Iris pigment epithelial cell (primary cell): Measurements from ENCODE around the gene TTC7B.

Experiments used
- DNase-seq: peaks from one replicate; pipeline ENCODE4 v3.0.0-alpha.2; 2011; ENCODE audit warnings: low read depth

The TTC7B gene

DNA sequence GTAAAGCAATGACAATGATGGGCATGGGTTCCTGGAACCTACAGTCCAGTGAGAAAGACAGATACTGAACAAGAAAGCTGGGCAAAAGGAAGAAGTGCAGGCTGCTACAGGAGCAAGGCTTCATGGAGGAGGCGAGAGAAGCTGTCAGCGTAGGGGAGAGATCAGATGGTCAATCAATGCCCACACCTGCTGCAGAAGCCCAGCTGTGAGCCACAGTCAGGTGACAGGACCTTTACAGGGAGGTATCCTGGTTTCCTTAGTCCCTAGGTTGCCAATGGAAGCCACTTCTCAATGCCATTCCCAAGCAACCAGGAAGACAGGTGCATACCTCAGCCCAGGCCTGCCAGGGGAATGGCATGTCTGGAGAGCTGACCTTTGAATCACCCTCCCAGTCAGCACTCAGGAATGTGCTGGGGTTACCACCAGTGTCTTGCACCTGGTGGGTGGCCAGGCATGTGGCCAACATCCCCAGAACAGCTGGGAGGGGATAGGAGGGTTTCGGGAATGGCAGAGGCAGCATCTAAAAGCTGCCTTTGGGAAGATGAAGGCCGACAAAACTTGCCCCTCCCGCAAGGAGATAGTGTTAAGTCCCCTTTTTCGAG is 170.3 kb downstream of the TTC7B start:
- DNase-seq = peak; percentile 61

DNA sequence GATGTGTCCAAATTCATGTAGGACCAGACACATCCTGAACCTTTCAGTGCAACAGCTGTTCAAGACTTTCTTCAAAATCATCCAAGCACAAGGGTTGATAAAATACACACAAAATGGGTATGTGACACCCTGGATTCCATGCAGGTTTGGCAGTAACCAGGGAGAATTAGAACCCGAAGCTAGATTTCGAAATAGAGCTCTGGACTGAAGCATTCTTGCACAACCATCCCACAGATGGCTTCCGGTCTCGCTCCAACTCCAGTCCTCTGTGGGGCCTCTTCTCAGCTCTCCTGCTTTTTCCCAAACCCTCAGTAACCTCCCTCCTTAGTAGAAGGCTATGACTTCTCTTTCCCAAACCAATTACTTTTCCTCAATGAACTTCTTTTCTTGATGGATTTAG is 171.3 kb downstream of the TTC7B start:
- DNase-seq = peak; percentile 87

DNA sequence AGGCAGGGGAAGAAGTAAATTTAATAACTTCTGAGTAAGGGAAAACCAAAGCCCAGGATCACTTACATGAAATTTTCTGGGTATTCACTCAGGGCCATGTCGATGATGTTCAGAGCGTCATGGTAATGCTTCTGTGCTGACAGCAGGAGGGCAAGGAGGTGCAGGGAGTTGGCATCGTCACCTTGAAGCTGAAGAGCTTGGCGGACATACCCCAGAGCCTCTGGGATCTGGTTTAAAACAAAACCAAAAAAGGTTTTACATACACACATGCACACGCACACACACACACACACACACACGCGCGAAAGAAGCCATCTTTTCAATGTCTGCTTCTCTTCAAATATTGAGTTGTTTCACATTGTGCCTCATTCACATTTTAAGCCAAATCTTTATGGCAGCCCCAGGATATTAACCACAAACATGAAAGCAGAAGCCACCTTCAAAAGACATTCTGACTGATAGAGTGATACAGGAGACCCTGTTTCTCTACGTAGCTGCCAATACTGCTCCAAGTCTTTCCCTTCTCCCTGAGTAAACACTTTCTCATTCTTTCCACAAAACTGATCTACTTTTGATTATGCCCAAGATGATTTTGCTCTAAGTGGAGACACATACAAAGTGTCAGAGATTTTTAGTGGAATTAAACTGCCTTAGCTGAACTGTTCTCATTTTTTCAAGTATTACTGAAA is 172.1 kb downstream of the TTC7B start:
- no peak for DNase-seq

DNA sequence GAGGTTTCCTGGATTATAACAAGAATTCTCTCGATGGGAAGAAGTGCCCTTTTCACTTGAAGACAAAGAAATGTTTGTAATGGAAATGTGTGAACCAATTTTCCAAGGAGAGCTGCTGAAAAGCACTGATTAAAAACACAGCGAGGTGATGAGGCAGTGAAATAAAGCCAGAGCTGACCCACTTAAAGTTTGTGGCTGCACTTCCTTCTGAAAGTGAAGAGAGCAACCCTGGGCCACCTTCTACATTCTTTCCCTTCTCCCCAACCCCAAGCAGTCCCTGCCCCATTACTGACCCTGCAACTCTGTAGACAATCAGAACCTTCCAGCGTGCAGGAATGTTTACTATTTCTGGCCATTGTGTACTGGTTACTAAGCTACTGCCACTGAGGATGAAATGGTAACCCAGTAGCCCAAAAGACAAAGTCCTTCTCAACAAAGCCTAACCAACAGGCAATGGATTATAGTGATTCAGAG is 173.9 kb downstream of the TTC7B start:
- peak; percentile 66 for DNase-seq

DNA sequence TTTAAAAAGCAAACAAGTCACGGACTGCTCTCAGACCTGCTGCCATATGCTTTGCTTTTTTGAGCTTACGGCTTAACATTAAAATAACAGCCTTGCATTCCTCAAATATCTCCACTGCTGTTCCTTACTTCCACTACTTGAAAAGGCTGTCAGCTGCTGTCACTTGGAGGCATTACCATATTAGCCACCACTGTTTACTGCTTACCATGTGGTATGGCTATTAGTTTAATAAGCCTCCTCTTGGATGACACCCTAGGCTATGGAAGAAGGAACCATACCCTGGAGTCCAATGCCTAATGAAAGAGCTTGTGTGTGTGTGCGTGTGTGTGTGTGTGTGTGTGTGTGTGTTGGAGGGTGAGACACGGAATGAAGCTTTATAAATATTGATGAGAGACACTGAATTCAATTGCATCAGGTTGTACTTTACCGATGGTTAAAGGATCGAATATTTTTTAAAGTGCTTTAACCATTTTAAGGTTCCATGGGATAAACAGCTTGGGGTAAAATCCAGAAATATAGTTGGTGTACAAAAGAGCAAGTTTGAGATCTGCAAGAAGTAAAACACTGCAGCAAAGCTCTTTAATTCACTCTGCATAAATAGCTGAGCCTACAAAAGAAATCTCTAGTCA is 174.5 kb downstream of the TTC7B start:
- peak; percentile 54 for DNase-seq

DNA sequence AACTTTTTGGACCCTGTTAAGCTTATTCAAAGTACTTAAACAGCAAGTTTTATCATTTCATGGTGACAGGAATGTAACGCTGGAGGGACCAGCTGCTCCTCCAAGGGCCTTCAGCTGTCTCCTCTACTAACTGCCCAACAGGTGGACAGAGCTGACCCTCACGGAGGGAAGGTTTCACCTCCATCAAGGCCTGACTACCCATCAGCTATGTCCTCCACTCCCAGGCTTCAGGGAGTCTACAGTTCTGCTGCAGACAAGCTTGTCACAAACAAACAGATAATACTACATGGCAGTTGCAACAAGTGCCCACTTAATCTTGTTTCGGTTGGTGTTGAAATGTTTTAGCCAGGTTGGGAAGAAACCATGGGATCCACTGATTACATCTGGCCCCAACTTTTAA is 175.1 kb downstream of the TTC7B start:
- no peak for DNase-seq

DNA sequence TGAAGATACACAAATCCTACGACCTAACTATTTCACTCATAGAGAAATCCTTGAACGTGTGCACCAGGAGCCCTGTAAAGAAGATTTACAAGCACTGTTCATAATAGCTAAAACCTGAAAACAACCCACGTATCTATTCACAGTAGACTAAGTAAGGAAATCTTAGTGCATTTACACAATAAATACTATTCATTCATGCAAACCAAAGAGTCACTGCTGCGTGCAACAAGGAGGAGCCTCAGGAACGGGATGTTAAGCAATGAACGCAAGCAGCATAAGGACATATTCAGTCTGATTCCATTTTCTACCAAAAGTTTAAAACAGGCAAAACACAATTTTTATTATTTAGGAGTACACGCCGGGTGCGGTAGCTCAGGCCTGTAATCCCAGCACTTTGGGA is 176.6 kb downstream of the TTC7B start:
- DNase-seq = no peak

DNA sequence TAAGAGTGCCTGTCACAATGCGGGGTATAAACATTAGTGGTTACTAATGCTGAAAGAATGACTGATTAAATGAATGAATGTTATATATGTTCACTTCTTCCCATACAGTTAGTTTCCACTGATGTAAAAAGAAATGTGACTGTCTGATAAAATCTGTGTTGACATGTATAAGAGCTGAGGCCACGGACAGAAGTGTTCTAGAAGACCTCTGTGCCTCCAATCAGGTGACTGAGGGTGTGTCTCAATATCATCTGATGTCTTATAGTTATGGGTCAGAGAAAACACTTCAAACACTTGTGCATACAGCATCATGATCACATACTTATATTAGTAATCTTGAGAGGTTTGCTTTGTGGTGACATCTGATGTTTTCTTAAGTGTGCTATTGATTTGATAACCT is 183.4 kb downstream of the TTC7B start:
- peak; percentile 45 for DNase-seq

DNA sequence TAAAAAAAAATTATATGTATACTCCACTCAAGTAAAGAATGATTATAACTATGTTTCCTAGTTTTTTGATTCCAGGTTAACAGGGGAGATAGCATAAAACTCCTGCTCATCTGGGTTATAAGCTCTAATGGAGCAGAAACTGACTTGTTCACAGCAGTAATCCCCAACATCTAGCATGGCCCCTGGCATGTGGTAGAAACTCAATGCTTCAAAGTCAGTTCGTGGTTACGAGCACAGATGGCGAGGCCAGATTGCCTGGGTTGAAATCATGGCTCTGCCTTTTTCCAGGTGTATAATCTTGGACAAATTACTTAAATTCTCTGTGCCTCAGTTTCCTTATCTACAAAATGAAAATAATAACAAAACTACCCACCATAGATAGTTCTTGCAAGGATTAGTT is 183.8 kb downstream of the TTC7B start:
- peak; percentile 59 for DNase-seq

DNA sequence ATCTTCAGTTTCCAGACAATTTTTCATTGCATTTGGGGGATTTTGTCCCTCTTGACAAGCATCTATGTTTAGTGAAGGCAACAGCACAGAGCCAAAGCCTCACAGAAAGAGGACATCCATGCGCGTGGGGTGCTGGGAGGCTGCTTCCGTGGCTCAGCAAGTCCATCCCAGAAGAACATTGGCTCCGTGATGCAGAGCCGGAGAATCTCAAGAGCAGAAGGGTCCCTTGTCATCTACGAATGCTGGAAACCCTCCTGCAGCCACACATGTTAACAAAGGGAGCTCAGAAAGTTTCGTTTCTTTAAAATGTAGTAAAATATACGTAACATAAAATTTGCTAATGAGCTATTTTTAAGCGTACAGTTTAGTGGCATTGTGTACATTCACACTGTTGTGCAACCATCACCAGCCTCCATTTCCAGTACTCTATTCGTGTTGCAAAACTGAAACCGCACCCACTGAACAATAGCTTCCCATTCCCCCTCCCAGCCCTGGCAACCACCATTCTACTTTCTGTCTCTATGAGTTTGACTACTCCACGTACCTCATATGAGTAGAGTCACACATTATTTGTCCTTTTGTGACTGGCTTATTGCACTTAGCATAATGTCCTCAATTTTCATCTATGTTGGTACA is 185.9 kb downstream of the TTC7B start:
- peak; percentile 11 for DNase-seq

DNA sequence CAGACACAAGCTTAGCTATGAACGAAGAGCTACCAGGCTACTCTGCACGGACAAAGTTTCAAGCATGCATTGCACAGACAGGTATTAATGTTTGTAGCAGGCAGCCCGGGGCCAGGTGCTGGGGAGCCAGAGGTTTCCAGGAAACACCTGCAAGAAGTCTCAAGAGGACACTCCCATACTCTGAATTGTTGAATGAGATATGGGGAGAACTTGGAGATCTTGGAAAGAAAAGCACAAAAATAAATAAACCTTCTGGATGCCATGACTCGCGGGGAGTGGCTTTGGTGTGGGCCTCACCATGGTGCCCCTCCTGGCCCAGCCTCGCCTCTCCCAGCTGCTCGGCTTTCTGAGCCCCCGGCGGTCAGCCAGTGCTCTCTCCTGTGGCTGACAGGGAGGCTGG is 186.8 kb downstream of the TTC7B start:
- no peak for DNase-seq

DNA sequence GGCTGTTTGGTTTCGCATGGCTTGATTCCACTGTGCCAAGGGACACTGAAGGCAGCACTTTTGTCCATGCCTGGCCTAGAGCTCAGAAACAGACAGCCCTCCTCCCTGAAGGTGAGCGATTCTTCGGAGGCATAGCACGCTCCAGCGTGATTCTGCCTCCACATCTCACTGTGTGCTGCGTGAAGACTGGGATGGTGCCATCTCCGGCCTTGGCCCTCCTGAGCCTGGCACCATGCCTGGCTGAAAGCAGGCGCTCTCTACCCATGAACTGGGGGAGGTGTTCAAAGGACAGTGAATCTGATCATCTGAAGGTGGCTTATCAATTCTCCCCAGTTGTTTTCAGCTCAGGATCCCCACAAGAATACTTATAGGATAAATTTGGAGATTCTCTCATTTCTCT is 187.4 kb downstream of the TTC7B start:
- no peak for DNase-seq

DNA sequence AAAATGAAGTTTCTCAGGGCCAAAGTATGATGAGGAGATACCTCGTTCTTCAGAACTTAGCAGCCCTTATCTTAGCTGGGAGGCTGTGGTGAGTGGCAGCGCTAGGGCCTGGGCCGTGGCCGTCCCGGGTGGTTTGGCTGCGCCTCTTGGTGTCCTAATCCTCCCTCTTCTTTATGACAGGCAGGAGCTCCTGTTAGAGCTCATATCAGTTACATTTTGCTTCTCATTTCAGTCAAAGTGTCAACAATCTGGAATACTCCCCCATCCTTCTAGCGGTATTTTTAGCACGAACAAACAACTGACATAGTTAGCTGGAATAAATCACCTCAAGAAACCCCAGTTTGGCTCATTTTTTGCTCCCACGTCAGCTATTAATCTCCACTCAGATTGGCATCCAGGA is 188.8 kb downstream of the TTC7B start:
- no peak for DNase-seq

DNA sequence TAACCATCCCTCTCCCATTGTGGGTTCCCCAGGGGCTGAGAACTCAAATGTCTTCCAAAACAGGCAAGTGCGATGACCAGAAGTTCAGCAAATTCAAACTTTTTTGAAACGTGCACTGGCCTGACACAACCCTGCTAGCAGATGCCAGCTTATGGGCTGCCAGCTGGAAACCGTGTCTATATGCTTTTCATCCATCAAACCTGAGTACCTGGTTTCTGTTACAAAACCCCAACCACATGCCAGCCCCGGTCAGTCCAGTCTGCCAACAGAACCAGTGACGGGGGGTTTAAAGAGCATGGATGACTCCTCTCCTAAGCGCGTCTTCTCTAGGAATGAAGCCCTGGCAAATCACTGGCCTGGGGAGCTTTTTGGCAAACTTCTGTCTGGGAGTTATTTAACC is 189.7 kb downstream of the TTC7B start:
- no peak for DNase-seq

DNA sequence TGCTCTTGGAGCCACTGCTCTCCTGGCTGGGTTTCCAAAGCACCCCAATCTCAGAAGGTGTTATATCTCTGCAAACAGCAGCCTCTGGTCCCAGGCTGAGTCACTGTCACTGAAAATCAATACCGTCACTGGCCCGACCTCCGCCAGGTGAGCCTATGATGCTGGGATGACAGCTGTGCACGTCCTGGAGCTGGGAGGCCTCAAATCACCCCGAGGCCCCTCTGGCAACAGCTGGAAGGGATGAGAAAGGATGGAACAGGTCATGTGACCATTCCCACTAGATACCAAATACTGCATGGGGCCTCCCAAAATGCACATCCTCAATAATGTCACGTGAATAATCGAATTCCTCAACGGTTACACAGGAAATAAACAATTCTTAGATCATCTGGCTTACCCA is 190.8 kb downstream of the TTC7B start:
- DNase-seq = no peak

DNA sequence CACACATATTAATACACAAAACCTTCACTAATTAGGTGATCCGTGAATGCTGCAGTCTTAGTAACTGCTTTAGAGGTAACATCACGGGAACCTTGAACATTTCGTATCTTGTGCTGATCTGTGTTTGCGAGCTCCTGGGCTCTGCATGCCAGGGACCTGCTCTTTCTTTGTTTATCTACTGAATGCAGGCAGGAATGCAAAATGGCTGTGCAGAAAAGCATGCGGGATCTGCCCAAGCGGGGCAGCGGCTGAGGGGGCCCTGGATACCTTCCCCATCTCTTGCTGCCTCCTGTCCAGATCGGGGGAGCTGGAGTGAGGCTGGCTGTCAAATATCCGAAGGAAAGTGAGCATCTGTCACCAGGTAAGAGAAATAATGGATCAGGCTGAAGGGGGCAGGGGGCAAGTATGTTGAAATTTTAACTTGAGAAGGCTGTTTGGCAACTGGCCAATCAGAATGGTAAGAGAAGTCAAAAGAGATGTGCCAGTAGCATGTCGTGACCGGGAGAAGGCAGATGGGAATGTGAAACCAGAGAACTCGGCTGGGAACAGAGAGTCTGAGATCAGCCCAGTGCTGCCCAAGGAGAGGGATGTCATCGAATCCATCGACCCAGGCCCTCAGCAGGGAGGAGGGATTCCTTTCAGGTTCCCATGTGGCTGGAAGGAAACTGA is 191.4 kb downstream of the TTC7B start:
- peak; percentile 57 for DNase-seq

DNA sequence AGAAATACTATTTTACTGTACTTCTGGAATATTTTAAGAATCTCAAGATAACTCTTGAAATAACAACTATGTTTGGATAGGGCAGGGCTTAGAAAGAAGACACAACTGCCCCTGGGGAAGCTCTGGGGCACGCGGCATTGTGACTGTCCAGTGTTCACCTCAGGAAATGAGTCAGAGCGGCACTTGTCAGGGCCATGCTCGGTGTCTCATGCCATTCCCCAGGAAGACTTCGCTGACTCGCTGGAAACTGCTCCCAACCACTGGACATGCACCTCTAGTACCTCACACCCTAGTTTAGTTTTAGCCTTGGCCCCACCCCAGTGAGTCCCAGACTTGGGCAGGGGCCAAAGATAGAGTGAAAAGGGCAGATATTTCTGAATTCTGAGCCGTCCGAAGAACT is 192.0 kb downstream of the TTC7B start:
- DNase-seq = peak; percentile 55

DNA sequence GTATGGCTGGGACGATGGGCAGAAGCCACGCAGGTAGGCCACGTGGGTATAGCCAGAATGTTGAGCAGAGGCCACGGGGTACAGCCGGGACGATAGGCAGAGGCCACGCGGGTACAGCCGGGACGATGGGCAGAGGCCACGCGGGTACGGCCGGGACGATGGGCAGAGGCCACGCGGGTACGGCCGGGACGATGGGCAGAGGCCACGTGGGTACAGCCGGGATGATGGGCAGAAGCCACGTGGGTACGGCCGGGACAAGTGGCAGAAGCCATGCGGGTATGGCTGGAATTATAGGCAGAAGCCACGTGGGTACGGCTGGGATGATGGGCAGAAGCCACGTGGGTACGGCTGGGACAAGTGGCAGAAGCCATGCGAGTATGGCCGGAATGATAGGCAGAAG is 195.0 kb downstream of the TTC7B start:
- no peak for DNase-seq

DNA sequence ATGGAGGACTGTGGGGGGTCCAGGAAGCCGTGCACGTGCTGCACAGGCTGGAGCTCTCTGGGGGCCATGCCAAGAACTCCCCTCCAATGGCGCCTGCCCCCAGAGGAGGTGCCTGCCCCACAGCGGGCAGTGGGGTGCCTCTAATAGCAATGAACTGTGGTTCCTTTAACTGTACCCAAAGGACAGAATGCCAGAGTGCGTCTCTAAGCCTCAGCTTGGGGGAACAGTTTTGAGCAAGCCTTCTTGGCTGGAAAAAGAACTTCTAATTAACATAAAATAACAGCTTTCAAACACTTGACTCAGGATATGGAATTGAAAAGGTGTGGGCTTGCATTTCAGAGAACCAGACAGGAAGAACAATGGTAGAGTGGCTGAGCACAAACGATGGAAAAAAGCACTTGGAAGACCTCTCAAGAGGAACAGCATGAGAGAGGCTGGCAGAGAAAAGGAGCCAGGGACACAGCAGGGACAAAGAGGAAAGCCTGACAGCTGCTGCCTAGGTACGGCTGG is 195.6 kb downstream of the TTC7B start:
- DNase-seq = no peak

DNA sequence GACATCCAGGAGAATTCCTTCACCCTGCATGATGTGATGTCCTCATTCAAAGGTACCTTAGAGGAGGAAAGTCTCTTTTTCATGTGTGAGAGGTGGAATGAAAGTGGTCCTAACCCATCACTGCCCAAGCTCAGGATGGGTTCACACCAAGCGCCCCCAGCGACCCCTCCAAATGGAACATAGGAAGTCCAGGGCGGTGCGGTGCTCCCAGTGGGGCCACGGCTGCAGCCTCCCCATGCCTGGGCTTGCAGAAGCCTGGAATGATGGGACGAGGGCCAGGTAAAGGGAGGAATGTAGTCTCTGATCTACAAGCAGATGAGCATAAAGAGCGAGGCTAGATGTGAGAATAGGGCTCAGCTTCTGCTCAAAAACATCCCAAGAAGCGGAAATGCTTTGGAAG is 196.3 kb downstream of the TTC7B start:
- no peak for DNase-seq

DNA sequence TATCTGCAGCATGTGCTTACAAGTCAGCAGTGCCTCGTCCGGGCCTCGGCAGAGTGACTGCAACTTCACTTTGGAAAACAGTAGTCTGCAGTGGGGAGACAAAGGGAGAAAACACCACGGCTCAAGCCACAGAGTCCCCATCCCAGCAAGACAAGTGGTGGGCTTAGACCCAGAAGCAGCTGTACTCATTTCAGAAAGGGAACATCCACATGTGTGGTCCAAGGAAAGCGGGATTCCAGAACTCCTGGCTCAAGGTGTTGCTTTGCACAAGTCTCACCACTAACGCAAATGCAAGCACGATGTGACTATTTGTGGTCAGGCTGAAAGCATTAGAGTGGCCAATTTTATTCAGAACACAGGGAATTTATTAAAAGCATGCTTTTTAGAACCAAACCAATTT is 198.3 kb downstream of the TTC7B start:
- no peak for DNase-seq

DNA sequence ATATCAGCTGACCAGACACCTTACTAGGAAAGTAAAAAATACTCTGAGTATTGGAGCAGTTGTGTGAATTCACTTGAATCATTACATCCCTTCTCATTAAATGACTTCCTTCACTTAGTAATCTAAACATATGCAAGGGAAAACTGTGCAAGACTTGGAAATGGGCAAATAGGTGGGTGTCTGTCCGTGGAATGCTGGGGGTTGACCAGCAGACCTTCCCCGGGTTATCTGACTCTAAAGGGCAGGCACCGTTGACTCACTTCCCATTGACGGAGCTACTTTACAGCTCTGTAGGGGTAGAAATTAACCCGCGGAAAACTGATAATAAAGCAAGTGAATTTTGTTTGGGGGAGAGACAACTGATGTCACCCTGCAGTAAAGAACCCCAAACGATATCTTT is 199.3 kb downstream of the TTC7B start:
- DNase-seq = peak; percentile 26
